HepG2 (cell line): ENCODE measurements around the gene HSD11B1L. TPM values are rescaled to one million over a fixed set of nuclear protein-coding genes. Genes with fewer than 3 reads are reported as not detected.

Source experiments
- ASH2L ChIP-seq: fragments of 300-600, 200-600 bp; sonication (generic); IDR thresholded peaks from 2 replicates; pipeline ENCODE4 v1.7.0; 2017; ENCODE audit warnings: low read depth, mild to moderate bottlenecking, moderate library complexity, mixed read lengths, low read length; ENCODE audit not compliant: insufficient read length
- BCL6 ChIP-seq: IDR thresholded peaks from 2 replicates; pipeline ENCODE4 v1.6.1; 2016; ENCODE audit warnings: missing genetic modification reagents, missing compliant biosample characterization
- GATAD1 ChIP-seq: IDR thresholded peaks from 2 replicates; pipeline ENCODE4 v1.6.1; 2016; ENCODE audit warnings: missing genetic modification reagents, missing compliant biosample characterization
- HDAC1 ChIP-seq: sonication (generic); formaldehyde crosslinking; IDR thresholded peaks from 2 replicates; pipeline ENCODE4 v1.5.1; 2020; ENCODE audit warnings: mild to moderate bottlenecking, missing genetic modification reagents
- HNF4G ChIP-seq, 2 experiments: sonication (generic) in 1 of 2; formaldehyde crosslinking in 1 of 2; IDR thresholded peaks; 2 replicates each; pipeline versions ENCODE4 v1.4.0 to v1.6.1; 2011 to 2020; ENCODE audit warnings: borderline replicate concordance in 2 of 2, low read depth in 2 of 2, mild to moderate bottlenecking in 2 of 2, low read length in 1 of 2, missing genetic modification reagents in 1 of 2, moderate library complexity in 1 of 2
- ISL2 ChIP-seq: sonication (generic); formaldehyde crosslinking; IDR thresholded peaks from 2 replicates; pipeline ENCODE4 v1.5.0; 2020; ENCODE audit warnings: missing genetic modification reagents
- KLF16 ChIP-seq, 2 experiments: sonication (generic) in 1 of 2; formaldehyde crosslinking in 1 of 2; IDR thresholded peaks; 2 replicates each; pipeline versions ENCODE4 v1.6.1 to v1.8.0; 2016 to 2023; ENCODE audit warnings: missing genetic modification reagents in 2 of 2, missing compliant biosample characterization in 1 of 2
- NFKBIZ ChIP-seq: IDR thresholded peaks from 2 replicates; pipeline ENCODE4 v1.6.1; 2018; ENCODE audit warnings: missing genetic modification reagents, missing compliant biosample characterization
- SMAD3 ChIP-seq: sonication (generic); formaldehyde crosslinking; IDR thresholded peaks from 2 replicates; pipeline ENCODE4 v1.4.0; 2020; ENCODE audit warnings: missing genetic modification reagents
- STAG1 ChIP-seq: sonication (generic); formaldehyde crosslinking; IDR thresholded peaks from 2 replicates; pipeline ENCODE4 v1.4.0; 2020; ENCODE audit warnings: missing genetic modification reagents
- TEAD3 ChIP-seq: optimal IDR thresholded peaks from 2 replicates; pipeline ENCODE3; 2016; ENCODE audit warnings: borderline replicate concordance
- ZNF496 ChIP-seq: sonication (generic); formaldehyde crosslinking; IDR thresholded peaks from 2 replicates; pipeline ENCODE4 v1.8.1; 2023; ENCODE audit warnings: mild to moderate bottlenecking, moderate library complexity, missing genetic modification reagents; ENCODE audit not compliant: insufficient replicate concordance
- ZNF782 ChIP-seq: sonication (generic); formaldehyde crosslinking; IDR thresholded peaks from 2 replicates; pipeline ENCODE4 v1.4.0; 2020; ENCODE audit warnings: missing genetic modification reagents, mild to moderate bottlenecking, borderline replicate concordance
- polyA plus RNA-seq, 8 experiments: library from polyadenylated mRNA; depleted of rRNA in 3 of 8; stranded (reverse) in 7 of 8; unstranded in 1 of 8; fragments of >200 nt; fragmentation: Illumina TruSeq in 4 of 8; extraction: Trizol in 4 of 8; gene quantifications; 2 replicates each; pipeline versions ENCODE4 v1.2.1 to v1.2.3, GENCODE V29; 2011 to 2016; ENCODE audit warnings: low read depth in 4 of 8, missing spikeins in 1 of 8, mixed read lengths in 1 of 8; ENCODE audit not compliant: insufficient read depth in 1 of 8
- total RNA-seq, 5 experiments: library from RNA; depleted of rRNA; stranded (reverse); fragments of >200 nt; fragmentation: Illumina TruSeq; extraction: Trizol; gene quantifications; 2 replicates each; pipeline ENCODE4 v1.2.3, GENCODE V29; 2016; ENCODE audit warnings: low read depth in 1 of 5
- TF ChIP-seq, protein P1 (sequence below), 2 experiments: sonication (generic) in 1 of 2; formaldehyde crosslinking in 1 of 2; IDR thresholded peaks; 2 replicates each; pipeline versions ENCODE4 v1.5.1 to v1.6.1; 2011 to 2020; ENCODE audit warnings: borderline replicate concordance in 1 of 2, low read depth in 1 of 2, low read length in 1 of 2, mild to moderate bottlenecking in 1 of 2, missing genetic modification reagents in 1 of 2, moderate library complexity in 1 of 2
- TF ChIP-seq, protein P2 (sequence below), 2 experiments: sonication (generic) in 1 of 2; formaldehyde crosslinking in 1 of 2; IDR thresholded peaks; 2 replicates each; pipeline versions ENCODE4 v1.4.0 to v1.6.1; 2016 to 2020; ENCODE audit warnings: borderline replicate concordance in 1 of 2, low read depth in 1 of 2, mild to moderate bottlenecking in 1 of 2, missing genetic modification reagents in 1 of 2
- TF ChIP-seq, protein P3 (sequence below): sonication (generic); formaldehyde crosslinking; conservative IDR thresholded peaks from 2 replicates; pipeline ENCODE4 v1.4.0; 2020; ENCODE audit warnings: missing genetic modification reagents
- TF ChIP-seq, protein P4 (sequence below): IDR thresholded peaks from 2 replicates; pipeline ENCODE4 v1.6.1; 2012; ENCODE audit warnings: low read depth, low read length, improper control_type of control experiment

Gene HSD11B1L
- total and polyA plus RNA-seq, 2 of the 13 experiments (the other 11 are each of a cell fraction or from before 2014, with no cell fraction given), result 2.8 to 3.9 TPM

DNA sequence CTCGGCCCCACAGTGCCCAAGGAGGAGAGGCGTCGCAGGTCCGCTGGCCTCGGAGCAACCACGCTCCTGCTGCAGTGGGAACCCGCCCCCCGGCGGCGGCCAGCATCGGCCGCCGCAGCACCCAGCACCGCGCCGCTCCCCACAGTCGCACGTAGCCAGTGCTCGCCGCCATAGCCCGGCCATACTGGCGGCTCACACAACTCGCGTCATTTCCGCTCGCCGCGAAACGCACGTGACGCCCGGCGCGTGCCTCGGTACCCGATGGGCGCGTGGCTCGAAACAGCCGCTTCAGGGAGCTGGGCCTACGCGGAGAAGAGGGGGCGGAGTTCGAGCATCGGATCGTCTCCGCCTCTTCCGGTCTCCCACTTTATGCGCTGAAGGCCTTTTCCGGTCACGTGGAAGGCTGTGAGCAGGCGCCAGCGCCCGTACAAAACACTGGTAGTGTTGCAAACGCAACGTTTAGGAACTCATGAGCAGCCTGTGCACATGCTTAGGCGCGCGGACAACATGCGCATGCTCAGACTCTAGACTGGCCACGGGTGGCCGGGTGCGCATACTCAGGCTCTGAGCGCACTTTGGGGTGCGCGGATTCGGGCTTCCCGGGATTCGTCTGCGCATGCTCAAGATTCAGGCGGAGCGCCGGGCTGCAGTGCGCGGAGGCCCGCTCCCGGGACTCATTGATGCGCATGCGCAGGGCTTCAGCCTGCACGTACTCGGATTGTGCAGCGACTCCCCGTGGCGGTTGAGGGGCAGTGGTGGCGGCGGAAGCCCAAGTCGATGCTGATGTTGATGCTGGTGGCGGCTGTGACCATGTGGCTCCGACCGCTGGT lies 39.3 kb downstream of the HSD11B1L start, which contains the start of the genes CATSPERD and LONP1 (continued):
- TF ChIP-seq KLF16 (CRISPR knock-in tag; IDR thresholded peaks at IDR 0.05) (peak in 1 of 2 experiments; percentile 87; a peak in 2 of 4 replicates), BCL6 (CRISPR knock-in tag) (peak; percentile 63; the same call in 1 of the 2 replicates), TEAD3 (CRISPR knock-in tag) (peak; percentile 89), NFKBIZ (CRISPR knock-in tag) (peak; percentile 39), HDAC1 (CRISPR knock-in tag) (peak; percentile 100), GATAD1 (CRISPR knock-in tag) (peak; percentile 99), HNF4G (IDR thresholded peaks at IDR 0.05; ENCODE audit: borderline replicate concordance, low read depth, low read length) (no peak), HNF4G (CRISPR knock-in tag; IDR thresholded peaks at IDR 0.05; ENCODE audit: borderline replicate concordance, low read depth) (0 out of 2 replicates have a peak, but pooled peaks have one; percentile 36), ASH2L (peak; percentile 74), ZNF782 (CRISPR knock-in tag) (peak; percentile 75; the same call in 1 of the 2 replicates), ZNF496 (no peak), STAG1 (CRISPR knock-in tag) (peak; percentile 30; the same call in 1 of the 2 replicates), SMAD3 (CRISPR knock-in tag) (peak; percentile 65; the same call in 1 of the 2 replicates), ISL2 (CRISPR knock-in tag) (peak; percentile 54; the same call in 1 of the 2 replicates)
- TF ChIP-seq, protein P1, sequence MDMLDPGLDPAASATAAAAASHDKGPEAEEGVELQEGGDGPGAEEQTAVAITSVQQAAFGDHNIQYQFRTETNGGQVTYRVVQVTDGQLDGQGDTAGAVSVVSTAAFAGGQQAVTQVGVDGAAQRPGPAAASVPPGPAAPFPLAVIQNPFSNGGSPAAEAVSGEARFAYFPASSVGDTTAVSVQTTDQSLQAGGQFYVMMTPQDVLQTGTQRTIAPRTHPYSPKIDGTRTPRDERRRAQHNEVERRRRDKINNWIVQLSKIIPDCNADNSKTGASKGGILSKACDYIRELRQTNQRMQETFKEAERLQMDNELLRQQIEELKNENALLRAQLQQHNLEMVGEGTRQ (IDR thresholded peaks at IDR 0.05; ENCODE audit: low read depth, low read length), result peak; percentile 92
- TF ChIP-seq, protein P1 (CRISPR knock-in tag; IDR thresholded peaks at IDR 0.05; ENCODE audit: borderline replicate concordance), result peak; percentile 97; the same call in 1 of the 2 replicates
- TF ChIP-seq, protein P2, sequence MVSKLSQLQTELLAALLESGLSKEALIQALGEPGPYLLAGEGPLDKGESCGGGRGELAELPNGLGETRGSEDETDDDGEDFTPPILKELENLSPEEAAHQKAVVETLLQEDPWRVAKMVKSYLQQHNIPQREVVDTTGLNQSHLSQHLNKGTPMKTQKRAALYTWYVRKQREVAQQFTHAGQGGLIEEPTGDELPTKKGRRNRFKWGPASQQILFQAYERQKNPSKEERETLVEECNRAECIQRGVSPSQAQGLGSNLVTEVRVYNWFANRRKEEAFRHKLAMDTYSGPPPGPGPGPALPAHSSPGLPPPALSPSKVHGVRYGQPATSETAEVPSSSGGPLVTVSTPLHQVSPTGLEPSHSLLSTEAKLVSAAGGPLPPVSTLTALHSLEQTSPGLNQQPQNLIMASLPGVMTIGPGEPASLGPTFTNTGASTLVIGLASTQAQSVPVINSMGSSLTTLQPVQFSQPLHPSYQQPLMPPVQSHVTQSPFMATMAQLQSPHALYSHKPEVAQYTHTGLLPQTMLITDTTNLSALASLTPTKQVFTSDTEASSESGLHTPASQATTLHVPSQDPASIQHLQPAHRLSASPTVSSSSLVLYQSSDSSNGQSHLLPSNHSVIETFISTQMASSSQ (IDR thresholded peaks at IDR 0.05; ENCODE audit: low read depth), result no peak
- TF ChIP-seq, protein P2 (CRISPR knock-in tag; IDR thresholded peaks at IDR 0.05; ENCODE audit: borderline replicate concordance), result peak; percentile 75
- TF ChIP-seq, protein P3, sequence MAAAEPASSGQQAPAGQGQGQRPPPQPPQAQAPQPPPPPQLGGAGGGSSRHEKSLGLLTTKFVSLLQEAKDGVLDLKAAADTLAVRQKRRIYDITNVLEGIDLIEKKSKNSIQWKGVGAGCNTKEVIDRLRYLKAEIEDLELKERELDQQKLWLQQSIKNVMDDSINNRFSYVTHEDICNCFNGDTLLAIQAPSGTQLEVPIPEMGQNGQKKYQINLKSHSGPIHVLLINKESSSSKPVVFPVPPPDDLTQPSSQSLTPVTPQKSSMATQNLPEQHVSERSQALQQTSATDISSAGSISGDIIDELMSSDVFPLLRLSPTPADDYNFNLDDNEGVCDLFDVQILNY (CRISPR knock-in tag), result peak; percentile 85
- TF ChIP-seq, protein P4, sequence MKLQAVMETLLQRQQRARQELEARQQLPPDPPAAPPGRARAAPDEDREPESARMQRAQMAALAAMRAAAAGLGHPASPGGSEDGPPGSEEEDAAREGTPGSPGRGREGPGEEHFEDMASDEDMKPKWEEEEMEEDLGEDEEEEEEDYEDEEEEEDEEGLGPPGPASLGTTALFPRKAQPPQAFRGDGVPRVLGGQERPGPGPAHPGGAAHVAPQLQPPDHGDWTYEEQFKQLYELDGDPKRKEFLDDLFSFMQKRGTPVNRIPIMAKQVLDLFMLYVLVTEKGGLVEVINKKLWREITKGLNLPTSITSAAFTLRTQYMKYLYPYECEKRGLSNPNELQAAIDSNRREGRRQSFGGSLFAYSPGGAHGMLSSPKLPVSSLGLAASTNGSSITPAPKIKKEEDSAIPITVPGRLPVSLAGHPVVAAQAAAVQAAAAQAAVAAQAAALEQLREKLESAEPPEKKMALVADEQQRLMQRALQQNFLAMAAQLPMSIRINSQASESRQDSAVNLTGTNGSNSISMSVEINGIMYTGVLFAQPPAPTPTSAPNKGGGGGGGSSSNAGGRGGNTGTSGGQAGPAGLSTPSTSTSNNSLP, result 0 out of 2 replicates have a peak, but pooled peaks have one; percentile 6
